ENCODE data around the gene SNRNP35. TPM values are rescaled to one million over a fixed set of nuclear protein-coding genes. Genes with fewer than 3 reads are reported as not detected.
"Not testable (repeated sequence)": the region's sequence is repeated elsewhere in the genome, so short reads cannot be mapped to it uniquely, and the experiment has no call there.

The SNRNP35 gene
- total and polyA plus RNA-seq, 10 donors, result 18.9 to 63.7 (median 31.4) TPM

GRCh38 chr12:123512838-123513665 is 55.1 kb downstream of the SNRNP35 start:
- TF ChIP-seq, protein P1, sequence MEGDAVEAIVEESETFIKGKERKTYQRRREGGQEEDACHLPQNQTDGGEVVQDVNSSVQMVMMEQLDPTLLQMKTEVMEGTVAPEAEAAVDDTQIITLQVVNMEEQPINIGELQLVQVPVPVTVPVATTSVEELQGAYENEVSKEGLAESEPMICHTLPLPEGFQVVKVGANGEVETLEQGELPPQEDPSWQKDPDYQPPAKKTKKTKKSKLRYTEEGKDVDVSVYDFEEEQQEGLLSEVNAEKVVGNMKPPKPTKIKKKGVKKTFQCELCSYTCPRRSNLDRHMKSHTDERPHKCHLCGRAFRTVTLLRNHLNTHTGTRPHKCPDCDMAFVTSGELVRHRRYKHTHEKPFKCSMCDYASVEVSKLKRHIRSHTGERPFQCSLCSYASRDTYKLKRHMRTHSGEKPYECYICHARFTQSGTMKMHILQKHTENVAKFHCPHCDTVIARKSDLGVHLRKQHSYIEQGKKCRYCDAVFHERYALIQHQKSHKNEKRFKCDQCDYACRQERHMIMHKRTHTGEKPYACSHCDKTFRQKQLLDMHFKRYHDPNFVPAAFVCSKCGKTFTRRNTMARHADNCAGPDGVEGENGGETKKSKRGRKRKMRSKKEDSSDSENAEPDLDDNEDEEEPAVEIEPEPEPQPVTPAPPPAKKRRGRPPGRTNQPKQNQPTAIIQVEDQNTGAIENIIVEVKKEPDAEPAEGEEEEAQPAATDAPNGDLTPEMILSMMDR (IDR thresholded peaks at IDR 0.05 in 8 of 11, conservative IDR thresholded peaks at IDR 0.05 in 3 of 11), result no peak
- TF ChIP-seq POLR2AphosphoS5 (IDR thresholded peaks at IDR 0.05) (no peak), POLR2A (IDR thresholded peaks at IDR 0.05) (no peak)
- no peak overlapping the region for H3K4me3 ChIP-seq
- no peak overlapping the region for H3K27ac ChIP-seq
- H3K36me3 ChIP-seq, result peaks cover 0 to 38% (median 14%) of the 10 kb centered on the region in 6 donors
- intact Hi-C loops (cut with DNase I; ENCODE audit: low total_unique reads), result no loop called here
- peaks cover 0 to 11% (median 0%) of the 10 kb centered on the region in 6 donors for H3K4me1 ChIP-seq
- H3K9me3 ChIP-seq, result no peaks in the 10 kb centered on the region
- no peaks in the 10 kb centered on the region for H3K27me3 ChIP-seq (replicated peaks in 1 of 7)
- WGBS, 5 donors, result 87 to 91% (median 90%) methylated on average over 23 to 26 of the region's 26 CpGs
- no peak for DNase-seq

- Histone ChIP-seq H3K9me3 (no peaks in the 10 kb centered on the region), H3K4me3 (no peak overlapping the region), H3K4me1 (peaks cover 0 to 11% (median 0%) of the 10 kb centered on the region in 6 donors), H3K27me3 (replicated peaks in 1 of 7) (no peaks in the 10 kb centered on the region), H3K27ac (no peak overlapping the region), H3K36me3 (peaks cover 0 to 46% (median 17%) of the 10 kb centered on the region in 6 donors)
- no peak for DNase-seq
- WGBS, 5 donors, result 83 to 91% (median 87%) methylated on average over 13 of the region's 13 CpGs
- TF ChIP-seq POLR2AphosphoS5 (IDR thresholded peaks at IDR 0.05), result no peak
- intact Hi-C loops (cut with DNase I; ENCODE audit: low total_unique reads), result no loop called here
Measured at GRCh38 chr12:123513805-123514204, 55.9 kb downstream of the SNRNP35 start.

- H3K9me3 ChIP-seq; H3K27me3 ChIP-seq (replicated peaks in 1 of 7); H3K4me3 ChIP-seq; H3K27ac ChIP-seq; intact Hi-C loops (cut with DNase I; ENCODE audit: low total_unique reads); DNase-seq: not testable (repeated sequence)
- 89 to 97% (median 95%) methylated on average over 1 of the region's 1 CpG for WGBS, 5 donors
- Histone ChIP-seq H3K4me1 (peaks cover 0 to 12% (median 0%) of the 10 kb centered on the region in 6 donors), H3K36me3 (peaks cover 0 to 55% (median 18%) of the 10 kb centered on the region in 6 donors)
Measured at GRCh38 chr12:123514582-123515221, 56.8 kb downstream of the SNRNP35 start.

- no peaks in the 10 kb centered on the region for H3K27me3 ChIP-seq (replicated peaks in 1 of 7)
- peaks cover 0 to 66% (median 24%) of the 10 kb centered on the region in 6 donors for H3K36me3 ChIP-seq
- intact Hi-C loops (cut with DNase I; ENCODE audit: low total_unique reads), result no loop called here
- TF ChIP-seq, protein P1 (IDR thresholded peaks at IDR 0.05 in 8 of 11, conservative IDR thresholded peaks at IDR 0.05 in 3 of 11), result no peak
- TF ChIP-seq POLR2A (IDR thresholded peaks at IDR 0.05), result no peak
- no peak for TF ChIP-seq POLR2AphosphoS5 (IDR thresholded peaks at IDR 0.05)
- no peaks in the 10 kb centered on the region for H3K9me3 ChIP-seq
- H3K4me3 ChIP-seq, result no peak overlapping the region
- WGBS, 5 donors, result 83 to 93% (median 91%) methylated on average over 11 of the region's 11 CpGs
- DNase-seq, result no peak
- peaks cover 0 to 9% (median 0%) of the 10 kb centered on the region in 6 donors for H3K4me1 ChIP-seq
- H3K27ac ChIP-seq, result no peak overlapping the region
Measured at GRCh38 chr12:123516216-123516780, 58.4 kb downstream of the SNRNP35 start.

Small RNAs within 50 kb of the gene (small RNA-seq; reads per million reads assigned to genes)
- gene AC145423.2, result 0 reads per million in 4 donors

Other genes starting within 250 kb of the SNRNP35 start
- 10 to 100 TPM; 34.6 to 97.3 (median 43.8) TPM for gene MPHOSPH9, start 225.0 kb upstream of the SNRNP35 start, total RNA-seq
- 1 to 10 TPM; 7.1 to 8.2 (median 7.2) TPM for gene MPHOSPH9, start 225.0 kb upstream of the SNRNP35 start, polyA plus RNA-seq
- gene MTRFR, start 224.7 kb upstream of the SNRNP35 start, total RNA-seq, result 10 to 100 TPM; 11.9 to 21.0 (median 14.8) TPM
- gene MTRFR, start 224.7 kb upstream of the SNRNP35 start, polyA plus RNA-seq, result 10 to 100 TPM; 15.8 to 17.4 (median 17.3) TPM
- 10 to 100 TPM; 40.9 to 91.1 (median 68.2) TPM for gene CDK2AP1, start 186.3 kb upstream of the SNRNP35 start, total RNA-seq
- gene CDK2AP1, start 186.3 kb upstream of the SNRNP35 start, polyA plus RNA-seq, result 10 to 100 TPM; 50.5 to 97.1 (median 69.2) TPM
- gene SBNO1, start 93.3 kb upstream of the SNRNP35 start, total RNA-seq, result 10 to 100 TPM; 25.8 to 35.0 (median 29.8) TPM
- 1 to 10 TPM; 4.1 to 6.1 (median 4.5) TPM for gene SBNO1, start 93.3 kb upstream of the SNRNP35 start, polyA plus RNA-seq
- gene KMT5A, start 74.0 kb upstream of the SNRNP35 start, total RNA-seq, result 10 to 100 TPM; 28.7 to 40.3 (median 35.6) TPM
- gene KMT5A, start 74.0 kb upstream of the SNRNP35 start, polyA plus RNA-seq, result 10 to 100 TPM; 11.3 to 15.9 (median 11.3) TPM
- gene RILPL2, start 21.5 kb upstream of the SNRNP35 start, total RNA-seq, result 10 to 100 TPM; 10.8 to 15.7 (median 12.5) TPM
- gene RILPL2, start 21.5 kb upstream of the SNRNP35 start, polyA plus RNA-seq, result 10 to 100 TPM; 14.0 to 18.0 (median 14.8) TPM
- 10 to 100 TPM in 4 of 7 donors, 1 to 10 TPM in 3; 8.0 to 13.6 (median 11.2) TPM for gene RILPL1, start 75.6 kb downstream of the SNRNP35 start, total RNA-seq
- gene RILPL1, start 75.6 kb downstream of the SNRNP35 start, polyA plus RNA-seq, result 1 to 10 TPM; 3.2 to 6.0 (median 5.3) TPM
- 100 to 1,000 TPM in 5 of 7 donors, 10 to 100 TPM in 2; 90.8 to 135 (median 112) TPM for gene TMED2, start 126.4 kb downstream of the SNRNP35 start, total RNA-seq
- 10 to 100 TPM; 32.3 to 52.1 (median 42.9) TPM for gene TMED2, start 126.4 kb downstream of the SNRNP35 start, polyA plus RNA-seq
- 10 to 100 TPM; 19.7 to 43.7 (median 26.5) TPM for gene DDX55, start 144.0 kb downstream of the SNRNP35 start, total RNA-seq
- gene DDX55, start 144.0 kb downstream of the SNRNP35 start, polyA plus RNA-seq, result 10 to 100 TPM; 16.4 to 22.3 (median 18.0) TPM
- gene EIF2B1, start 175.5 kb downstream of the SNRNP35 start, total RNA-seq, result 100 to 1,000 TPM in 3 of 7 donors, 10 to 100 TPM in 4; 35.1 to 137 (median 47.2) TPM
- gene EIF2B1, start 175.5 kb downstream of the SNRNP35 start, polyA plus RNA-seq, result 10 to 100 TPM; 28.3 to 29.0 (median 28.7) TPM
- 10 to 100 TPM; 15.3 to 23.1 (median 21.4) TPM for gene GTF2H3, start 175.7 kb downstream of the SNRNP35 start, total RNA-seq
- 10 to 100 TPM in 1 of 3 donors, 1 to 10 TPM in 2; 6.4 to 11.3 (median 8.5) TPM for gene GTF2H3, start 175.7 kb downstream of the SNRNP35 start, polyA plus RNA-seq
- gene TCTN2, start 213.0 kb downstream of the SNRNP35 start, total RNA-seq, result 10 to 100 TPM in 1 of 7 donors, 1 to 10 TPM in 6; 4.3 to 10.9 (median 7.5) TPM
- 1 to 10 TPM; 1.9 to 4.1 (median 3.3) TPM for gene TCTN2, start 213.0 kb downstream of the SNRNP35 start, polyA plus RNA-seq

Measured in spleen (tissue), 11 donors.